Keratinocyte (primary cell): ENCODE results near the gene CCR8. TPM values are rescaled to one million over a fixed set of nuclear protein-coding genes. Genes with fewer than 3 reads are reported as not detected.

Experiments used
- DNase-seq: peaks from one replicate; pipeline ENCODE4 v3.0.0-alpha.2; 2011; ENCODE audit warnings: low read depth, missing footprints, low spot score
- FAIRE-seq: peaks from 2 replicates; lab custom pipeline; 2011; peaks lifted over from hg19 to GRCh38; lab: Jason Lieb, UNC
- H2AFZ ChIP-seq: 2 replicates; pipeline ENCODE4 v1.6.0; 2012; ENCODE audit warnings: low read length, control low read depth, inconsistent platforms; ENCODE audit not compliant: control insufficient read depth
- H3K27ac ChIP-seq: 2 replicates; pipeline ENCODE4 v1.5.1; 2011; ENCODE audit warnings: low read length; ENCODE audit not compliant: control insufficient read depth, insufficient read depth
- H3K27me3 ChIP-seq: 3 replicates; pipeline ENCODE4 v1.6.0; 2011; ENCODE audit warnings: low read length; ENCODE audit not compliant: control insufficient read depth, insufficient read depth; ENCODE audit errors: extremely low read depth
- H3K36me3 ChIP-seq, 2 experiments: 2 replicates in 1 of 2; 3 replicates in 1 of 2; pipeline ENCODE4 v1.5.1; 2011; ENCODE audit warnings: low read length in 2 of 2, mild to moderate bottlenecking in 1 of 2; ENCODE audit not compliant: control insufficient read depth in 2 of 2, insufficient read depth in 2 of 2; ENCODE audit errors: extremely low read depth in 1 of 2
- H3K4me1 ChIP-seq: 3 replicates; pipeline ENCODE4 v1.5.1; 2011; ENCODE audit warnings: low read length; ENCODE audit not compliant: control insufficient read depth, insufficient read depth; ENCODE audit errors: extremely low read depth
- H3K4me2 ChIP-seq: 3 replicates; pipeline ENCODE4 v1.6.0; 2011; ENCODE audit warnings: low read depth, low read length; ENCODE audit not compliant: control insufficient read depth, insufficient read depth; ENCODE audit errors: extremely low read depth
- H3K4me3 ChIP-seq, 3 experiments: fragments of 200-600 bp in 1 of 3; sonication (generic) in 1 of 3; 2 replicates in 2 of 3; 3 replicates in 1 of 3; pipeline ENCODE4 v1.5.1; 2011 to 2016; ENCODE audit warnings: low read length in 3 of 3, mild to moderate bottlenecking in 3 of 3, control low read depth in 2 of 3, inconsistent platforms in 1 of 3, low read depth in 1 of 3, mixed read lengths in 1 of 3, mixed run types in 1 of 3, moderate library complexity in 1 of 3; ENCODE audit not compliant: control insufficient read depth in 2 of 3, insufficient read depth in 2 of 3; ENCODE audit errors: extremely low read depth in 1 of 3
- H3K79me2 ChIP-seq: 2 replicates; pipeline ENCODE4 v1.6.0; 2012; ENCODE audit warnings: low read length; ENCODE audit not compliant: control insufficient read depth, insufficient read depth
- H3K9ac ChIP-seq: 3 replicates; pipeline ENCODE4 v1.6.0; 2011; ENCODE audit warnings: low read length; ENCODE audit not compliant: control insufficient read depth, insufficient read depth; ENCODE audit errors: extremely low read depth
- H3K9me1 ChIP-seq: 3 replicates; pipeline ENCODE4 v1.6.0; 2011; ENCODE audit warnings: low read length; ENCODE audit not compliant: control insufficient read depth, insufficient read depth; ENCODE audit errors: extremely low read depth
- H3K9me3 ChIP-seq: 2 replicates; pipeline ENCODE4 v1.5.1; 2012; ENCODE audit warnings: low read depth, low read length; ENCODE audit not compliant: control insufficient read depth
- H4K20me1 ChIP-seq: 3 replicates; pipeline ENCODE4 v1.6.0; 2011; ENCODE audit warnings: low read length; ENCODE audit not compliant: control insufficient read depth, insufficient read depth; ENCODE audit errors: extremely low read depth
- EZH2 ChIP-seq: IDR thresholded peaks from one replicate; pipeline ENCODE4 v1.6.1; 2012; ENCODE audit warnings: inconsistent platforms, mild to moderate bottlenecking, low read length, moderate library complexity
- dilution Hi-C: fragments of 300-500 bp; cut with MboI; formaldehyde crosslinking; loops from one replicate; pipeline ENCODE4 v1.7.0; 2020; ENCODE audit warnings: low sequenced_read_pairs; ENCODE audit not compliant: extremely low pct_ligation_motif_present
- polyA plus RNA-seq, 5 experiments: library from polyadenylated mRNA; depleted of rRNA in 3 of 5; stranded (reverse) in 3 of 5; stranded (forward) in 1 of 5; unstranded in 1 of 5; fragments of >200 nt; gene quantifications; 1 replicate in 1 of 5; 2 replicates in 3 of 5; 3 replicates in 1 of 5; pipeline versions ENCODE4 v1.2.1 to v1.2.3, GENCODE V29; 2011 to 2012; ENCODE audit warnings: missing spikeins in 2 of 5, low read depth in 1 of 5, low replicate concordance in 1 of 5
- TF ChIP-seq, protein P1 (sequence below), 3 experiments: IDR thresholded peaks in 1 of 3; conservative IDR thresholded peaks in 1 of 3; optimal IDR thresholded peaks in 1 of 3; 2 replicates in 2 of 3; 3 replicates in 1 of 3; pipeline versions ENCODE3 to v1.5.1; 2011; ENCODE audit warnings: low read length in 3 of 3, mild to moderate bottlenecking in 3 of 3, moderate library complexity in 2 of 3, control low read depth in 1 of 3, inconsistent platforms in 1 of 3; ENCODE audit not compliant: insufficient read depth in 2 of 3; ENCODE audit errors: extremely low read depth in 1 of 3

Gene CCR8
- polyA plus RNA-seq, 1 donor (not counting 4 experiments of a cell fraction or from before 2014, with no cell fraction given) = not detected

GRCh38 chr3:39280571-39280970 is 48.9 kb upstream of the CCR8 start:
- no peaks in the 10 kb centered on the region for H3K4me1 ChIP-seq
- no peak for TF ChIP-seq EZH2
- TF ChIP-seq, protein P1, sequence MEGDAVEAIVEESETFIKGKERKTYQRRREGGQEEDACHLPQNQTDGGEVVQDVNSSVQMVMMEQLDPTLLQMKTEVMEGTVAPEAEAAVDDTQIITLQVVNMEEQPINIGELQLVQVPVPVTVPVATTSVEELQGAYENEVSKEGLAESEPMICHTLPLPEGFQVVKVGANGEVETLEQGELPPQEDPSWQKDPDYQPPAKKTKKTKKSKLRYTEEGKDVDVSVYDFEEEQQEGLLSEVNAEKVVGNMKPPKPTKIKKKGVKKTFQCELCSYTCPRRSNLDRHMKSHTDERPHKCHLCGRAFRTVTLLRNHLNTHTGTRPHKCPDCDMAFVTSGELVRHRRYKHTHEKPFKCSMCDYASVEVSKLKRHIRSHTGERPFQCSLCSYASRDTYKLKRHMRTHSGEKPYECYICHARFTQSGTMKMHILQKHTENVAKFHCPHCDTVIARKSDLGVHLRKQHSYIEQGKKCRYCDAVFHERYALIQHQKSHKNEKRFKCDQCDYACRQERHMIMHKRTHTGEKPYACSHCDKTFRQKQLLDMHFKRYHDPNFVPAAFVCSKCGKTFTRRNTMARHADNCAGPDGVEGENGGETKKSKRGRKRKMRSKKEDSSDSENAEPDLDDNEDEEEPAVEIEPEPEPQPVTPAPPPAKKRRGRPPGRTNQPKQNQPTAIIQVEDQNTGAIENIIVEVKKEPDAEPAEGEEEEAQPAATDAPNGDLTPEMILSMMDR (optimal IDR thresholded peaks at IDR 0.05 in 1 of 3, IDR thresholded peaks at IDR 0.05 in 1 of 3, conservative IDR thresholded peaks at IDR 0.05 in 1 of 3; ENCODE audit: extremely low read depth in 1 of 3, insufficient read depth in 2 of 3, low read length in 3 of 3) = no peak
- FAIRE-seq (no peak), DNase-seq (no peak)
- no peak overlapping the region for H3K27ac ChIP-seq
- H3K9me3 ChIP-seq = no peaks in the 10 kb centered on the region
- H3K4me2 ChIP-seq = no peak overlapping the region
- H3K4me3 ChIP-seq = no peak overlapping the region
- H3K79me2 ChIP-seq = no peaks in the 10 kb centered on the region
- no peak overlapping the region for H3K9ac ChIP-seq
- no peaks in the 10 kb centered on the region for H3K27me3 ChIP-seq
- H4K20me1 ChIP-seq = no peaks in the 10 kb centered on the region
- H3K36me3 ChIP-seq = no peaks in the 10 kb centered on the region
- no peaks in the 10 kb centered on the region for H3K9me1 ChIP-seq
- H2AFZ ChIP-seq = no peak overlapping the region
- dilution Hi-C loops = no loop called here

DNA sequence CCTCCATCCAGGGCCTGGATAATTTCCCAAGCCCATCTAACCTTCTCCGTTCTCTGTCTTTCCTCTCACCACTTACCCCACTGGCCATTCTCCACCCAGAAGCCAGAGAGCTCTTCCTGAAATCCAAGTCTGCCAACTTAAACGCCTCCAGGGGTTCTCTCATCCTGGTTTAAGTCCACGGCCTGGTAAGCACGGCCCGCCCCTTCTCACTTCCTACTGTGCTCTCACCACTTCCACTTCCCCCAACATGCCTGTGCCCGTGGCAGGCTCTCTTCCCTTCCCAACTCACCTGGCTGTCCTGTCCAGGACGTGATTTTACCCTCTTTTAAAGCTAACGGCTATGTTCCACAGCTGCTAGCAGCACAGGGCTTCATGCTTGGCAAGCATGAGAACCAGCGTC is 48.0 kb upstream of the CCR8 start:
- Histone ChIP-seq H3K9ac (no peak overlapping the region), H3K27ac (no peak overlapping the region), H3K4me3 (no peak overlapping the region), H3K4me1 (no peaks in the 10 kb centered on the region), H3K36me3 (no peaks in the 10 kb centered on the region), H2AFZ (no peak overlapping the region), H3K9me1 (no peaks in the 10 kb centered on the region), H3K9me3 (no peaks in the 10 kb centered on the region), H3K27me3 (no peaks in the 10 kb centered on the region), H3K4me2 (no peak overlapping the region), H4K20me1 (no peaks in the 10 kb centered on the region), H3K79me2 (no peaks in the 10 kb centered on the region)
- FAIRE-seq (no peak), DNase-seq (no peak)
- TF ChIP-seq, protein P1 (optimal IDR thresholded peaks at IDR 0.05 in 1 of 3, IDR thresholded peaks at IDR 0.05 in 1 of 3, conservative IDR thresholded peaks at IDR 0.05 in 1 of 3; ENCODE audit: extremely low read depth in 1 of 3, insufficient read depth in 2 of 3, low read length in 3 of 3) = no peak
- TF ChIP-seq EZH2 = no peak
- dilution Hi-C loops = no loop called here
